22Rv1 (cell line): ENCODE results near the gene FAM236A.
"Not testable (repeated sequence)": the region's sequence is repeated elsewhere in the genome, so short reads cannot be mapped to it uniquely, and the experiment has no call there.

ENCODE experiments used
- ZFX ChIP-seq: fragments of 450-650 bp; IDR thresholded peaks from 2 replicates; pipeline ENCODE4 v1.6.1; 2017; ENCODE audit warnings: antibody characterized with exemption, borderline replicate concordance
- TF ChIP-seq, protein P1 (sequence below): fragments of 450-650 bp; IDR thresholded peaks from 2 replicates; pipeline ENCODE4 v1.5.1; 2017; ENCODE audit warnings: mild to moderate bottlenecking

- TF ChIP-seq, protein P1, sequence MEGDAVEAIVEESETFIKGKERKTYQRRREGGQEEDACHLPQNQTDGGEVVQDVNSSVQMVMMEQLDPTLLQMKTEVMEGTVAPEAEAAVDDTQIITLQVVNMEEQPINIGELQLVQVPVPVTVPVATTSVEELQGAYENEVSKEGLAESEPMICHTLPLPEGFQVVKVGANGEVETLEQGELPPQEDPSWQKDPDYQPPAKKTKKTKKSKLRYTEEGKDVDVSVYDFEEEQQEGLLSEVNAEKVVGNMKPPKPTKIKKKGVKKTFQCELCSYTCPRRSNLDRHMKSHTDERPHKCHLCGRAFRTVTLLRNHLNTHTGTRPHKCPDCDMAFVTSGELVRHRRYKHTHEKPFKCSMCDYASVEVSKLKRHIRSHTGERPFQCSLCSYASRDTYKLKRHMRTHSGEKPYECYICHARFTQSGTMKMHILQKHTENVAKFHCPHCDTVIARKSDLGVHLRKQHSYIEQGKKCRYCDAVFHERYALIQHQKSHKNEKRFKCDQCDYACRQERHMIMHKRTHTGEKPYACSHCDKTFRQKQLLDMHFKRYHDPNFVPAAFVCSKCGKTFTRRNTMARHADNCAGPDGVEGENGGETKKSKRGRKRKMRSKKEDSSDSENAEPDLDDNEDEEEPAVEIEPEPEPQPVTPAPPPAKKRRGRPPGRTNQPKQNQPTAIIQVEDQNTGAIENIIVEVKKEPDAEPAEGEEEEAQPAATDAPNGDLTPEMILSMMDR, result not testable (repeated sequence)
- not testable (repeated sequence) for TF ChIP-seq ZFX
Observed at GRCh38 chrX:72974885-72975284, 36.9 kb downstream of the FAM236A start.
